GM10248 (cell line): ENCODE measurements around the gene STAG3.
A peak's percentile ranks its signal among the peaks of the same experiment; 100 is the strongest.
"Not testable (repeated sequence)": the region's sequence is repeated elsewhere in the genome, so short reads cannot be mapped to it uniquely, and the experiment has no call there.

Experiments
- CTCF ChIA-PET: fragments of 300-600 bp; sonication (Branson Sonifier 250); formaldehyde crosslinking; extraction: SDS; loops from one replicate; lab custom pipeline; 2021; ENCODE audit warnings: antibody characterized with exemption; lab: Yijun Ruan, JAX
- POLR2A ChIA-PET: fragments of 350-650 bp; sonication (Branson Sonifier 250); formaldehyde crosslinking; extraction: SDS; loops from one replicate; lab custom pipeline; 2020; ENCODE audit warnings: antibody characterized with exemption; lab: Yijun Ruan, JAX
- DNase-seq: peaks from one replicate; pipeline ENCODE4 v3.0.0; 2012; ENCODE audit errors: extremely low spot score
- CTCF ChIP-seq: IDR thresholded peaks from 2 replicates; pipeline ENCODE4 v1.5.1; 2012; ENCODE audit warnings: mild to moderate bottlenecking, low read depth; ENCODE audit errors: extremely low read depth, missing control alignments, control extremely low read depth

Gene STAG3

DNA sequence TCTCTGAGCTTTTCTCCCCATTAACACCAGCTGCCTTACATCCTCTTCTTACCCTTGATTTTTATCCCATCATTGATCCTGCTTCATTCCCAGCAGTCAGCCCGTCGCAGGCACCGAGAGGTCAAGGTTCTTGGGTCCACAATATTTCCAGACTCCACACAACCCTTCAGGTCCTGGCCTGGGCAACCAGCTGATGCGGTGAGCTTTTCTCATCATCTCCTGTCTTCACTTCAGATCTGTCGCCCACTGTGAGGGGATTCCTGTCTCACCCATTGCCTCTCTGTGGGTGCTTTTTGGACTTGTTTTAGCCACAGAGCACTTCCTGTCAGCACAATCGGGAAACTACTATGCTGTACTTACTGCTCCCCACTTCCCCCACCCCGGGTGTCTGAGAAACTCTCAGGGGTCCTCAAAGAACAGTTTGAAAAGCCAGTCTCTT lies 33.6 kb downstream of the STAG3 start:
- DNase-seq: peak; percentile 47
- ChIA-PET POLR2A (interaction anchor here (1.7 kb wide), 1 partner anchor 12 kb away, joined by 5 read pairs; no protein-coding TSS in a partner anchor), CTCF (interaction anchor here (1.7 to 11.6 kb wide), 5 partner anchors 14 to 258 kb away, joined by 3 to 130 read pairs (median 6); no protein-coding TSS in a partner anchor)
- TF ChIP-seq CTCF: no peak

DNA sequence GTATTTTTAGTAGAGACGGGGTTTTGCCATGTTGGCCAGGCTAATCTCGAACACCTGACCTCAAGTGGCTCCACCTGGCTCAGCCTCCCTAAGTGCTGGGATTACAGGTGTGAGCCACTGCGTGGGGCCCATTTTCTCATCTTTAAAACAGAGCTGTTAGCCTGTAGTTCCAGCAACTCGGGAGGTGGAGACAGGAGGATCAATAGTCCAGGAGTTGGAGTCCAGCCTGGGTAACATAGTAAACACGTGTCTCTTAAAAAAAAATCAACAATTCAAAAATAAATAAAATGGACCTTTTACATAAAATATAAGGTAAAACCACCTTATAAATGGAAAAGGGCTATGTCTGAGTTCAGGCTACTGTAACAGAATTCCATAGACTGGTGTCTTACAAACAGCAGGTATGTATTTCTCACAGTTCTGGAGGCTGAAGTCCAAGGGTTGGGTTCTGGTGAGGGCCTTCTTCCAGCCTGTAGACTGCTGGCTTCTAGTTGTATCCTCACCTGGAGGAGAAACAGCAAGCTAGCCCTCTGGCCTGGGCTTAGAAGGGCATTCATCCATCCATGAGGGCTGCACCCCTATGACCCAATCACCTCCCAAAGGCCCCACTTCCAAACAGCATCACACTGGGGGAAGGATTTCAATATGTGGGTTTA lies 35.0 kb downstream of the STAG3 start:
- DNase-seq: no peak
- POLR2A ChIA-PET: no interaction called here
- CTCF ChIA-PET: interaction anchor here (2.0 to 11.6 kb wide), 3 partner anchors 15 to 80 kb away, joined by 6 to 130 read pairs (median 12); no protein-coding TSS in a partner anchor
- no peak for TF ChIP-seq CTCF

DNA sequence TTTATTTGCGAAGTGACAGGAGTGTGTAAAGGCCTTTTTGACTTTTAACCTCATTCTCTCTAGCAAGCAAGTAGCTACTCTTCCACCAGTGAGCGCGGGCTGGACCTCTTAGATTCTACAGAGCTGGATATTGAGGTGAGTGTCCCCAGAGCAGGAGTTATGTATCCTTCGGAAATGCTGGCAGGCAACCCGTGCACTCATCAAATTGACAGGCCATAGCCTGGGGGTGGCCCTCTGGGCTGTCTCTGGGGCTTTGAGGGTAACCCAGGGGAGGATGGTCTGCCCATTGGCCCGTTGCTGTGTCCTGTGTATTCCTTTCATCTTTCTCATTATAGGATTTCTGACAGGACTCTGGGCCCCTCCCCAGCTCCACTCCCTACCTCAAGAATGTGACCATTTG lies 36.0 kb downstream of the STAG3 start:
- no peak for TF ChIP-seq CTCF
- POLR2A ChIA-PET: no interaction called here
- CTCF ChIA-PET: interaction anchor here (1.6 to 11.6 kb wide), 4 partner anchors 16 to 81 kb away, joined by 3 to 130 read pairs (median 9); partner anchors contain the start of gene LAMTOR4
- DNase-seq: no peak

GRCh38 chr7:100214356-100214755 lies 36.6 kb downstream of the STAG3 start:
- POLR2A ChIA-PET, DNase-seq: not testable (repeated sequence)
- CTCF ChIA-PET: interaction anchor here (1.6 to 11.6 kb wide), 3 partner anchors 17 to 82 kb away, joined by 3 to 130 read pairs (median 12); partner anchors contain the start of gene LAMTOR4

DNA sequence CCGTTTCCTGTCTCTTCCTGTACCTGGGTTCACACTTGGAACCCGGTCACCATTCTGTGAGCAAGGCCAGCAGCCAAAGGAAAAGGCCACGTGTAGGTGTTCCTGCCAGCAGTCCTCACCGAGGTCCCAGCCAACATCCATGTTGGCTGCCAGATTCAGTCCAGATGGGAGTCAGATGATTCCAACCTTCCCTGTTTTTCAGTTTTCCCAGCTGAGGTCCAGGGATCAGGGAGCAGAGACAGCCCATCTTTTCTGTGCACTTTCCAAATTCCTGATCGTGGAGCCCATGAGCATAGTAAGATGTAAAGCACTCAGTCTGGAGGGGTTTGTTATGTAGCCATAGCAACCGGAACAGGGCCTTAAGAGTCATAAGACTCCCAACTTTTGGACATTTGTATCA lies 38.2 kb downstream of the STAG3 start:
- CTCF ChIA-PET: interaction anchor here (1.1 to 11.6 kb wide), 5 partner anchors 9 to 85 kb away, joined by 3 to 130 read pairs (median 17); no protein-coding TSS in a partner anchor

GRCh38 chr7:100217934-100218333 lies 40.2 kb downstream of the STAG3 start:
- CTCF ChIA-PET: interaction anchor here (0.8 to 11.6 kb wide), 15 partner anchors 11 to 168 kb away, joined by 3 to 130 read pairs (median 3); partner anchors contain the start of genes AP4M1, GAL3ST4, MCM7 and ZSCAN21
- POLR2A ChIA-PET: interaction anchor here (1.2 to 1.9 kb wide), 2 partner anchors 9 to 212 kb away, joined by 3 to 5 read pairs; partner anchors contain the start of gene MEPCE
- peak; percentile 65 for TF ChIP-seq CTCF
- not testable (repeated sequence) for DNase-seq

More for the DNA sequence above, 38.2 kb downstream of the STAG3 start:
- POLR2A ChIA-PET: interaction anchor here (0.7 kb wide), 2 partner anchors 23 to 937 kb away, joined by 4 to 5 read pairs; no protein-coding TSS in a partner anchor
- DNase-seq: no peak
- TF ChIP-seq CTCF: no peak

GRCh38 chr7:100219271-100219737 lies 41.6 kb downstream of the STAG3 start:
- CTCF ChIA-PET: interaction anchor here (0.7 to 3.9 kb wide), 5 partner anchors 11 to 87 kb away, joined by 3 to 32 read pairs (median 15); no protein-coding TSS in a partner anchor
- TF ChIP-seq CTCF: no peak
- no peak for DNase-seq
- POLR2A ChIA-PET: no interaction called here

DNA sequence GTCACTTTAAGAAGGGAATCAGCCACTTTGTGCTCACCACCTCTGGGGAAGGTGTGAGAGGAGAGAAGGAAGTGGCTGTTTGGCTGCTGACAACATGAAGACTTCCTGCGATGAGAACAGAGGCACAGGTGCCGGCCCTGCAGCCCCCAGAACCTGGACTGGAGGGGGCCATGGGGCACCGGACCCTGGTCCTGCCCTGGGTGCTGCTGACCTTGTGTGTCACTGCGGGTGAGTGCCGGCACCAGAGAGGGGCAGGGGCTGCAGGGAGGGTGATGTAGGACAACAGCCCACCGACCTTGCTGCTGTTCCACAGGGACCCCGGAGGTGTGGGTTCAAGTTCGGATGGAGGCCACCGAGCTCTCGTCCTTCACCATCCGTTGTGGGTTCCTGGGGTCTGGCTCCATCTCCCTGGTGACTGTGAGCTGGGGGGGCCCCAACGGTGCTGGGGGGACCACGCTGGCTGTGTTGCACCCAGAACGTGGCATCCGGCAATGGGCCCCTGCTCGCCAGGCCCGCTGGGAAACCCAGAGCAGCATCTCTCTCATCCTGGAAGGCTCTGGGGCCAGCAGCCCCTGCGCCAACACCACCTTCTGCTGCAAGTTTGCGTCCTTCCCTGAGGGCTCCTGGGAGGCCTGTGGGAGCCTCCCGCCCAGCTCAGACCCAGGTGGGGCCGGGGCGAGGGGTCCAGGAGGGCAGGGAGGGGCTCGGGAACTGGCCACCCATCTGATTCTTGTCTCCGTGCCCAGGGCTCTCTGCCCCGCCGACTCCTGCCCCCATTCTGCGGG lies 42.3 kb downstream of the STAG3 start, which contains the start of gene PVRIG:
PVRIG (plus strand) TSS at position 149 of the 785 bp plus-strand sequence; CDS start at position 171, 22 bp downstream.
- DNase-seq, POLR2A ChIA-PET: not testable (repeated sequence)
- CTCF ChIA-PET: interaction anchor here (0.7 to 2.4 kb wide), 3 partner anchors 12 to 87 kb away, joined by 3 to 11 read pairs (median 3); no protein-coding TSS in a partner anchor
